NCI-H524 (cell line): ENCODE results near the gene THSD7A.
A peak's percentile ranks its signal among the peaks of the same experiment; 100 is the strongest.
"Not testable (repeated sequence)": the region's sequence is repeated elsewhere in the genome, so short reads cannot be mapped to it uniquely, and the experiment has no call there.

Experiments used
- DNase-seq, 2 experiments: peaks; one replicate each; lab custom pipeline; 2025; lab: John Stamatoyannopoulos, UW

THSD7A gene

DNA sequence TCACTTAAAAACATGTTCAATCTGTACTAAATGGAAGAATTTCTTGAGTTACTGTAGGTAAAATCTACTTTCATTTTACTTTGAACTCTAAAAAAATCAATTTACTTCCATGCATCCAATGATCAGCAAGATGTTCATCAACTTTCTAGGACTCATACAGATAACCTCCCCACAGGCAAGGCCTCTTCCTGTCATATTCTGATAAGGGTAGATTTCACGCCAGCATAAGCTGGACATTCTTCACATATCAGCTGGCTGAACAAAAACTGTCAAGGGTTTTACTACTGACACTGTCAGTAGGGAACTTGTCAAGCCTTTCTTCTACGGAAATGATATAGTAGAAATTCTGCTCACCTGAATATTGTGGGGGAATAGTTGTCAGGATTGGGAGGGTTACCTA lies 244.9 kb downstream of the THSD7A start:
- DNase-seq, result no peak

DNA sequence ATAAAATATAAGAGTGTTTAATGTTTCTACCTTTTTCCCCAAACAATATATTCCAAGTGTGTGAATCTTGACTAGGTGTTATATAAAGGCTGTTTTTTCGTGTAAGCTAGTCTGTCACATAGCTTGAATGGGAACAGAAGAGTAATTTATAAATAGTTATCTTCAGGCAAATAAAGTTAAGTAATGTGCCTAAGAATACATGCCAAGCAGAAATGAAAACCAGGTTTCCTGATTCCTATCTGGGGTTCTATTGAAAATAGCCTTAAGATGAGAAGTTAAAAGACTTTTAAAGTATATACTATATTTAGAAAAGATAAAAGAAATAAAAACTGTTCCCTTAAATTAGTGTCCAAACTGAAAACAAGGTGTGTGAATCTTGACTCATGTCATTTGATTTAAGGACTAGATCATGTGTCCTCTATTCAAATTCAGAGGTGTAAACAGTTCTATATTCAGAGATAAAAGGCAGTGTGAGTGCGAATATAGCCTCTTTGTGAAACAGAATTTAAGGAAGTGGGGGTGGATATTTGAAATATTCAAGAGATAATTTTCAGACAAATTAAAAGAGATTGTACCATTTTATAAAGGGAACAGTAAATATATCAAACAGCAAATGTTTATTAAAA lies 247.5 kb downstream of the THSD7A start:
- no peak for DNase-seq

DNA sequence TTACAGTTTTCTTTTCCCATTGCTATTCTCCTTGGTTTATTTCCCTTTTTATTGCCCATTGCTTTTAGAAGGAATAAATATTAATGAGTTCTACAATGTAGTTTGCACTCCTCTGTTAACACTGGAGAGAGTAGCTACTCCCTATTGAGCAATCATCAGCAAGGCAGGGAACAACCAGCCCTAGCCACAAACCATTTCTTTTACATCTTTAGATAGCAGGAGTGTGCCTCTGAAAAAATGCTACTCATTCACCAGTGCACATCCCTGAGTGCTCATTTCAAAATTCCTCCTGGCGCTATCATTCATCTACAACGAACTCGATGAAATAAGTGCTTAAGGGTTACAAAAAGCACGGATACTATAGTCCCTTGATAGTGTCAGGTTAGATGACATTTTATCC lies 252.9 kb downstream of the THSD7A start:
- no peak for DNase-seq

DNA sequence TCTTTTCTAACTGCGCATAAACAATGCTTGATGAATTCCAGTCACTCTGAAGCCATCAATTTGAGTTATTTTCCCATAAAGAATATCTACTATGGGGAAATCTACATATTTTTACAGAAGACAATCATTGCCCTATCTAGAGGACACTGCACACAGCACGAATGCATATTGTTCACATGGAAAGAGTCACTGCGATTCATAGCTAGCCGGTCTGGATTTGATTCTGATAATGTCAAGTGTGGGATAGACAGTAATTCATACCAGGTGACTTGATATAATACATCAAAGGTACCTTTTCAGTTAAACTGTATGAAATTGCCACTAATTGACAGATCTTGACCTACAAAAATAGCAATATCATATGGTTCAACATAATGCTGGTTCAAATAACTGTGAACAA lies 255.7 kb downstream of the THSD7A start:
- DNase-seq, result no peak

DNA sequence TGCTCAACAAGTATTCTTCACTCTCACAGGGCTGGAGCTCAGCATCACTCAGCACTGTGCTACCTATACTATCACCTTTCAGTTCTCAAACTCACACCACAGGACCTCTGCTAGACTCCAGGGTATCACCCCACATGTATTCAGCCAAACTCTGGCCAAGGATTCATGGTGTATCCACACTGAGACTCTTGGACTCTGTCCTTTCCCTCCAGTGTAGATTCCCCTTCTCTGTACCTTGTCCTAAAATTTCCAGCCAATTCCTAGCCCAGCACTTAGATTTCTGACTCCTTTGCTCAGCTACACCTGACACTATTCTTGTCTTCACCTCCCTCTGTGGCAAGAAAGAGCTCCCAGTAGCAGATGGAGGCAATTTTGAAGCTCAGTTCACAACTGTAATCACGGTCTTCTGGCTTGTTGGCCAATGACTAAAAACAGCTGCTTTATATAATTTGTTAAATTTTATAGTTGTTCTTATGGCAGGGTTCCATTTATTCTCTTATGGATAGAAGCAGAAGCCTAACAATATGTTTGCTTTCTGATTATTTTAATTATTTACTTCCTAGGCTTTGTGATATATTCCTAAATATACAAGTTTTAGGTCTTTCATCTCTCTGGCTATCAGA lies 258.8 kb downstream of the THSD7A start:
- DNase-seq, result no peak

DNA sequence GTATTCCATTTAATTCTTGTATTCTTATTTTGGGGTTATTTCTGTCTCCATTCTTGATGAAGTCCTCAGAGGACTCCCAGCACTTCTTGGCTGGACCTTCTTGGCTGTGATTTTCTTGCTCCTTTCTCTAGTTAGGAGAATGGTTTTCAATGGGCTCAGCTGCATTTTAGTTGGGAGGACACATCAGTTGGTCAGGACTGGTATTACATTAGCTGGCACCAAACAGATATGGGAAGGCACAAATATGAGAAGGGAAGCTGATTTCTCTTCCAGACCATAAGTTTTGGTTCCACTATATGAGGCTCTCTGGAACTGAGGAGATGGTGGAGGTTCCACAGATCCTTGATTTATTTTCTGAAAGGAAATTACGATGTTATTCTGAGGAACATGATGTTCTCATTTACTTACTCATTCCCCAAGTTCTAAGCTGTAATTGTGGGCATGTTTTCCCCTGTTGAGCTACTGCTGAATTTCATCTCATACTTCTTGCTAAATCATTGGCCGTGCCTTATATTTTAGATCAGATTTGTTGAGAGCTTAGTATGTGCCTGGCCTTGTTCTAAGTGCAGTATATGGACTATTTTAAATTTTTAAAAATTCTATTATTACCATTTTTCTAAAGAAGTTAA lies 261.0 kb downstream of the THSD7A start:
- DNase-seq, result no peak

DNA sequence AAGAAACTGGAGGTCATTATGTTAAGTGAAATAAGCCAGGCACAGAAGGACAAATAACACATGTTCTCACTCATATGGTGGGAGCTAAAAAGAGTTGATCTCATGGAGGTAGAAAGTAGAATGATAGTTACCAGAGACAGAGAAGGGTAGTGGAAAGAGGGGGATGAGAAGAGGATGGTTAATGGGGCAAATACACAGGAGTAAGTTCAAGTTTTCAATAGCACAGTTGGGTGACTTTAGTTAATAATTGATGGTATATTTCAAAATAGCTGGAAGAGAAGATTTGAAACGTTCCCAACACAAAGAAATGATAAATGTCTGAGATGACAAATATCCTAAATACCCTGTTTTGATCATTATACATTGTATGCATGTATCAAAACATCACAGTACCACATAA lies 261.8 kb downstream of the THSD7A start:
- DNase-seq, result no peak

DNA sequence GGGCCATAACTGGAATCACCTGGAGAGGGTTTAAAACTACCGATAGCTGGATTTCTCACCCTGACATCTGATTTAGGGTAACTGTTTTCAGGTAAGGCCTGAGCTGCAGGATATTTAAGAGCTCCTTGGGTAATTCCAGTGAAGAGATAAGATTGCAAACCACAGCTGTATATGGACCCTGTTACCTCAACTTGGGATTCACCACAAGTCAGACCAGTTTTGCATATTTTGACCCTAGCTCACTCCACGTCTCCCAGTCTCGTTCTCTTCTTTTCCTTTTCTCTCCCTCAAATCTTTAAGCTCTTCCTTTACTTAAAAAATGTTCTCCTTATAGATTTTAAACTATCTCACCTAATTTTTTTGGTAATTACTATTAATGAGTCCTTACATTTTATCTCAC lies 264.4 kb downstream of the THSD7A start:
- no peak for DNase-seq

DNA sequence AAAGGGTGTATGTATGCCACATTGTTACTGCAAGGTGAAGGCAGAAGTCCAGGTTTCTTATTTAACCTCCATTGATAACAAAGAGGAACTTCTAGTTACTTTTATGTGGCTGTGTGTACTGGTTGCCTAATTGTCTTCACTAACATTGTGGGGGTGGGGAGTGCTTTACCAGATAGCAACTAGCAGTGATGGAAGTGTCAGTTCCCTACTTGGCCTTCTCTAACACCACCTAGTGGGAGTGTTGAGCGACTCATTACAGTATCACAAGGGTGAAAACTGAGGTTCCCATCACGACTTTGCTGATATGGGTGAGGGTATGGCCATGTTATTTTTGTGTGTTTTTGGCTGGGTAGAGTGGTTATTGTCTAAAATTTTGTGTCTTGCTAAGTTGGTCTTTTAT lies 274.4 kb downstream of the THSD7A start:
- peak; percentile 3 to 39 for DNase-seq

DNA sequence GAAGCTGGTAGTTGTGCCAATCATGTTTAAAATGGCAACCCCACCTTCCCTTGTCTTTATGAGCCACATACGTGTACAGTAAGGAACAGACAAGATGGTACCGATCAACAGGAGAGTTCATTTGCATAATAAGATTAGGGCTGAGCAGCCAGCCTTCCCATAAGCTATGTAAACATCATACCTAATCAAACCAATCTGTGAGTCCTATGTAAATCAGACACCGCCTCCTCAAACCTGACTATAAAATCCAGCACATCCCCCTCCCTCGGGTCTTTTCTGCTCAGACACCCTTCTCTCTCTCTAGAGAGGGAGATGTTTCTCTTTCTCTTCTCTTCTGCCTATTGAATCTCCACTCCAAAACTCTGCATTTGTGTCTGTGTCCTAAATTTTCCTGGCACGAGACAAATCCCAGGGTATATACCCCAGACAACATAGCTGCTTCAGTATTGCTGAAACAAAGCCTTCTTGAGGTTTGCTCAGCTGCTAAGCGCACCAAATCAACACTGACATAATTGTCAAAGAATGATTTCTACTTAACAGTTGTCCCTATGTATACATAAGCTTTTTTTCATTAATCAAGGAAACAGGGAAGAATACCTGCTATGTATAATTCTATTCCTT lies 279.2 kb downstream of the THSD7A start:
- DNase-seq, result peak; percentile 16 to 69

DNA sequence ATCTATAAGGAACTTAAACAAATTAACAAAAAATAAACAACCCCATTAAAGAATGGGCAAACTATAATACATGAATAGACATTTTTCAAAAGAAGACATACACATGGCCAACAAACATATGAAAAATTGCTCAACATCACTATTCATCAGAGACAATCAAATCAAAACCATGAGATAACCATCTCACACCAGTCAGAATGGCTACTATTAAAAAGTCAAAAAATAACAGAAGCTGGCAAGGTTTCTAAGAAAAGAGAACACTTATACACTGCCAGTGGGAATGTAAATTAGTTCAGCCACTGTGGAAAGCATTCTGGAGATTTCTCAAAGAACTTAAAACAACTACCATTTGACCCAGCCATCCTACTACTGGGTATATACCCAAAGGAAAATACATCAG lies 280.5 kb downstream of the THSD7A start:
- DNase-seq, result no peak

DNA sequence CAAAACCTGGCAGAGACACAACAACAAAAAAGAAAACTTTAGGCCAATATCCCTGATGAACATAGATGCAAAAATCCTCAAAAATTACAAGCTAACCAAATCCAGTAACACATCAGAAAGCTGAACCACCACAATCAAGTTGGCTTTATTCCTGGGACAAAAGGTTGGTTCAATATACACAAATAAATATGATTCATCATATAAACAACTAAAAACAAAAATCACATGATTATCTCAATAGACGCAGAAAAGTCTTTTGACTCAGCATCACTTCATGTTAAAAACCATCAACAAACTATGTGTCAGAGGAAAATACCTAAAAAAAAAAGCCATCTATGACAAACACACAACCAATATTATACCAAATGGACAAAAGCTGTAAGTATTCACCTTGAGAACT lies 283.5 kb downstream of the THSD7A start:
- no peak for DNase-seq

DNA sequence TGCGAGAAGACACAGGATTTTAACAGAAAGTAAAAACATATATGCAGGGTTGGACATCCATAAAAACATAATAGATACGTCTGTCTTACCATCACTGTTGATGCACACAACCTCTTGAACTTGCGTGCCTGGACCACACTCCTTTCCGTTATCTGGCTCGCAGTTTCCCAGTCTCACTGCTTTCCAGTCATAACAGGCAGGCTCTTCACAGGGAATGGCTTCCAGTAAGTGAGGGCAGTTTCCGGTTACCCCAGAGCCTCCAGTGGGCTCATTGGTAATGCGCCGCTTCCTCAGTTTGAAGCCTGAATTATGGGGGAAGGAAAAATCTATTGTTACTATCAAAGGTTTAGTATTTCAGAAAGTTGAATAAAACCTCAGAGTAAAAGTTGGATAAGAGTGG lies 290.7 kb downstream of the THSD7A start:
- no peak for DNase-seq

DNA sequence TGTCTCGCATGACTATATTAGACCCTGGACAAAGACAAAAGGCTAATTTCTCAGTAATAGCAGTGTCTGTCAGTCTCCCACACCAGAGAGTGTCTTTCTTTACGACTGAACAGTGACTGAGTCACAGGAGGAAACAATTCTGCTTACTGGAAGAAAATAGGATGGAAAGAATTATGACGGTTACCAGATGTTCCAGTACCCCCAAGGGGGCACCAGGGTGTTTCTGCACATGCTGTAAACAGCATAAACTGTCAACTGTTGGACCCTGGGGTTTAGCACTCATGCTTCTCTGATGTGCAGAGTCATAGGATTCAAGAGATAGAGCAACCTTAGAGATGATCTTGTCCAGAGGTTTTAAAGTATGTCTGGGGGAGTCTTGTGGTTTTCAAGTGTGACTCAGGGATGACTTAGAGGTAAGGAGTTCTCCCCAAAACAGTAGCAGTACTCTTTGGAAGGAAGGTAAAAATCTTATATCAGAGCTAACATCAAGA lies 291.7 kb downstream of the THSD7A start:
- peak in 1 of 2 experiments; percentile 6 for DNase-seq

DNA sequence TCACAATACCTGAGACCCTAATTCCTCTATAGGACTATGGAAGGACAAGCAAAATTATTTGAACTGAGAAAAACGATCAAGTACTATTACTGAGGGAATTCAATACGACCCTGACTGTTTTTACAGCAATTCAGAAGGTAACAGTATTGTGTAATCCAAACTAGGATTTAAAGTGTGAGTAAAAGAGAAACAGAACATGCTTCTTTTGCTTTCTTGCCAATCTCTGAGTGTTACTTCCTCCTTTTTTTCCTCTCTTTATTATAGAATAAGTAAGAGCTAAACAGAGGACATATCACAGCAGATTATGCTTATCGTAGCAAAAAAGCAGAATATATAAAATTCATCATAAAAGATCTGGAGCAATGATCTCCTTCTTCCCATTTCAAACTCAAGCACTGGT lies 292.1 kb downstream of the THSD7A start:
- no peak for DNase-seq

DNA sequence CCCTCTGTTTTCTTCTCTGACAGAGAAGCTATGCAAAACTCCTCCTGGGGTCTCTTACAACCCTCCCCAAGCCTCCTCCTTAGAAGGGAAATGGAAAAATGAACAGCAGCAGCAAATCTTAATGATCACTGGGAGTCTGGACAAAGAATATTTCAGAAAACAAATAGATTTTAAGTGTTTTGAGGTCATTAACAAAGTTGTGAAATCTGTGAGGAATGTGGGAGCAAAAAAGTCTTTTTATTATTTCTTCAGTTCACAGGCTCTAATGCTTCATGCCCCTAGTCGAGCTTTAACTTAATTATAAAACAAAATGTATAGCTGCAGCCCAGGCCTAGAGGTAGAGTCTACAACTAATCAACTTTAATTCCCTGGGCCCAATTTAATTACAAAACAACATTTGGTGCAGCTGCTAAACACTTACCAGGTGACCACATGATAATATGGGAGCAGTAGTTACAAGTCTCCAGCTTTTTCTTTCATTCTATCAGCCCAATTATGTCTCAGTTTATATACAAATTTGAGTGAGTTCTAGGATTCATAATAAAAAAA lies 293.2 kb downstream of the THSD7A start:
- no peak for DNase-seq

DNA sequence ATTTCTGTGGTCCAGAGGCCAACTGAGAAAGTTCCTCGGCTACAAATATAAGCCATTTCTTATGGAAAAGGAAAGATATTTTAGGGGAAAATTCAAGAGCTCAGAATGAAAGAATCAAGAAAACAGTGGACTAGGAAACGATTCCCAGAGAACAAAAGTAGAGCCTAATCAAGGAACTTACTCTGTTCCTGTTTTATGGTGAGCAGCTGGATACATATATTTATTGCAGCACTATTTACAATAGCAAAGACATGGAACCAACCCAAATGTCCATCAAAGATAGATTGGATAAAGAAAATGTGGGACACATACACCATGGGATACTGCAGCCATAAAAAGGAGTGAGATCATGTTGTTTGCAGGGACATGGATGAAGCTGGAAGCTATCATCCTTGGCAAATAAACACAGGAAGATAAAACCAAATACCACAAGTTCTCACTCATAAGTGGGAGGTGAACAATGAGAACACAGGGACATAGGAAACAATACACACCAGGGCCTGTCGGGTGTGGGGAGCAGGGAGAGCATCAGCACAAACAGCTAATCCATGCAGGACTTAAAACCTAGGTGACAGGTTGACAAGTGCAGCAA lies 298.7 kb downstream of the THSD7A start:
- DNase-seq, result no peak

DNA sequence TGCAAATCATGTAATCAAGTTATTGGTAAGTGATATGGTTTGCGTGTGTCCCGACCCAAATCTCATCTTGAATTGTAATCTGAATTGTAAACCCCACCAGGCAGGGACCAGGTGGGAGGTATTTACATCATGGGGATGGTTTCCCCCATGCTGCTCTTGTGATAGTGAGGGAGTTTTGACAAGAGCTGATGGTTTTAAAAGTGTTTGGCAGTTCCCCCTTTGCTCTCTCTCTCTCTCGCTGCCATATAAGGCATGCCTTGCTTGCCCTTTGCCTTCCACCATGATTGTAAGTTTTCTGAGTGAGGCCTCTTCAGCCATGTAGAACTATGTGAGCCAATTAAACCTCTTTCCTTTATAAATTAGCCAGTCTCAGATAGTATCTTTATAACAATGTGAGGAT lies 302.6 kb downstream of the THSD7A start:
- no peak for DNase-seq

DNA sequence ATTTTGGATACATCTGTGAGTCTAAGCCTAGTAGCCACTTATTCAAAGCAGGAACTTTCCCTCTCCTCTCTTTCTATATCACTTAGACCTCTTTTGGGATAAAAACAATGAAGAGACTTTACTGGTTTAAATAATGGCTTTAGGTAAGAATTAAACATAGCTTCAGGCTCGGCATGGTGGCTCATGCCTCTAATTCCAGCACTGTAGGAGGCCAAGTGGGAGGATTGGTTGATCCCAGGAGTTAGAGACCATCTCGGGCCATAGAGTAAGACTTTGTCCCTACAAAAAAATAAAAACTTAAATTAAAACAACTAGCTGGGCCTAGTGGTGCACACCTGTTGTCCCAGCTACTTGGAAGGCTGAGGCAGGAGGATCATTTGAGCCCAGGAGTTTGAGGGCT lies 304.3 kb downstream of the THSD7A start:
- DNase-seq, result no peak

DNA sequence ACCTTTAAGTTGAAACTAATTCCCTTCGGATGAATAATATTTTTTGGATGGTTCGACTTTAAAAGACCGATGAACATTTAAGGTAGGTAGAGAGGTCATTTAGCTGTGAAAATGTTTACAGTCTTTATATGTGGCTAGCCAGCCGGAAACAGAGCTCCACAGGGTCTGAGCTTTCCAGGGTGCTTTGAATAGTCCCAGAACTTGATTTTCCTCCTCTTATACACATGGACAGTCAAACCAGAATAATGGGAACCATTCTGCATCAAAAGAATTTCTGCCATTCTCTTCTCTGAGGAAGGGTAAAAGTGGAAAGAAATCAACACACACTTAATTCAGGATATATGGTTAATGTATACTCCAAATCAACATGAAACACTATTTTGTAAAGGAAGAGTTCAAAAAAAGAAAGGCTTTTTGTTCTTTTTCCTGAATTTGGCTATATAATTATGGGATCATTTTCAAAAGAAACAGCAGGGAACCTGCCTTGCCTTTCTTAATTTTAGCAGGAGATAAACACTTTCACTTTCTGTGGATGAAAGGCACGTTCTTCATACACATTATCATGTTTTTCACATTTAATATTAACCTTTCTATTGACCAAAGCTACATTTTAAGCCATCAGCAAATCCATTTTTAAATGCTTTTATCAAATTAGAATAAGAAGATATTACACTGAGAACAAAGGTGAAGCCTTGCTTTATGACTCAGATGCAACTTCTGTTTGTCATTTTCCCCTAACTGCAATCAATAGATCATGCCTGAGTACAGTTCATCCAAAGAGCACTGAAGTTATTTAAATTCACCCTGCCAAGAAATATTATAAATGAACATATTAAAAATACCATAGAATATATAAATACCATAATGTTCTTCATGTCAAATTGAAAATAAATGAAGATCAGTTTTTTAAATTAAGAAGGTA lies 307.3 kb downstream of the THSD7A start:
- DNase-seq, result no peak

DNA sequence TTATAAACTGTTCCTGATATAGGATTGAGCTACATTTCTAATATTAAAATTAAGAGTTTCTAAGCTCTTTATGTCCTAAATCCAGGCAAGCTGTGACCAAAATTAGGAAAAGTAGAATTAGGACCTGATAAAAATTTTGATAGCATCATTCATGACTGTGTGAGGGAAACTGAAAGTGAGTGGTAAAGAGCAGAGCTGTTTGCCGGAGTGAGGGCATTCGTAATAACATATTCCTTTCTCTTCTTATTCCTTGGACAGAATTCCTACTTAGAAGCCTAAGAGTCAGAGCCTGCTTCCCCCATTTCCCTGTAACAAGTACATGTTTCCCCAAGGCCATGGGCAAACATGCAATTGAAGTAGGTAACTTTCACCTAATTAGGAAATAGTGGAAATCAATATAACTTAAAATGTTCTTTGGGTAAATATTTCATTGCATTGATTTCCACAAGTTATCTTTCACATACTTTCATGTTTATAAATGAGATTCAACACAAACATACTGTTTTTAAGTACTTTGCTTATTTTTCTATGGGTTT lies 310.0 kb downstream of the THSD7A start:
- not testable (repeated sequence) for DNase-seq
